Adrenal gland (tissue), 5 donors: ENCODE data around the gene EMC6.

ENCODE experiments used
- POLR2A ChIP-seq, 2 donors: fragments of 450-650 bp; IDR thresholded peaks; one replicate each; pipeline ENCODE4 v1.6.1; 2017; ENCODE audit warnings: antibody characterized with exemption in 2 of 2, mild to moderate bottlenecking in 2 of 2, moderate library complexity in 1 of 2
- TF ChIP-seq, protein P1 (sequence below), 6 experiments: fragments of 450-650 bp in 4 of 6; fragments of 200-600 bp in 2 of 6; sonication (generic) in 1 of 6; IDR thresholded peaks; 1 replicate in 5 of 6; 2 replicates in 1 of 6; pipeline versions ENCODE4 v1.5.1 to v1.8.0; 2016 to 2021; ENCODE audit warnings: antibody characterized with exemption in 6 of 6, mild to moderate bottlenecking in 2 of 6, moderate library complexity in 1 of 6
- donor health status: DM: no; HTN: no; CAD: no.

GRCh38 chr17:3655766-3656165 is 12.8 kb upstream of the EMC6 start:
- TF ChIP-seq, protein P1, sequence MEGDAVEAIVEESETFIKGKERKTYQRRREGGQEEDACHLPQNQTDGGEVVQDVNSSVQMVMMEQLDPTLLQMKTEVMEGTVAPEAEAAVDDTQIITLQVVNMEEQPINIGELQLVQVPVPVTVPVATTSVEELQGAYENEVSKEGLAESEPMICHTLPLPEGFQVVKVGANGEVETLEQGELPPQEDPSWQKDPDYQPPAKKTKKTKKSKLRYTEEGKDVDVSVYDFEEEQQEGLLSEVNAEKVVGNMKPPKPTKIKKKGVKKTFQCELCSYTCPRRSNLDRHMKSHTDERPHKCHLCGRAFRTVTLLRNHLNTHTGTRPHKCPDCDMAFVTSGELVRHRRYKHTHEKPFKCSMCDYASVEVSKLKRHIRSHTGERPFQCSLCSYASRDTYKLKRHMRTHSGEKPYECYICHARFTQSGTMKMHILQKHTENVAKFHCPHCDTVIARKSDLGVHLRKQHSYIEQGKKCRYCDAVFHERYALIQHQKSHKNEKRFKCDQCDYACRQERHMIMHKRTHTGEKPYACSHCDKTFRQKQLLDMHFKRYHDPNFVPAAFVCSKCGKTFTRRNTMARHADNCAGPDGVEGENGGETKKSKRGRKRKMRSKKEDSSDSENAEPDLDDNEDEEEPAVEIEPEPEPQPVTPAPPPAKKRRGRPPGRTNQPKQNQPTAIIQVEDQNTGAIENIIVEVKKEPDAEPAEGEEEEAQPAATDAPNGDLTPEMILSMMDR (IDR thresholded peaks at IDR 0.05) = no peak
- no peak for TF ChIP-seq POLR2A (IDR thresholded peaks at IDR 0.05)
